GM12892 (cell line): ENCODE measurements around the gene CNPY1.
"Not testable (repeated sequence)": the region's sequence is repeated elsewhere in the genome, so short reads cannot be mapped to it uniquely, and the experiment has no call there.

ENCODE experiments used
- DNase-seq: peaks from one replicate; pipeline ENCODE4 v3.0.0; 2011; ENCODE audit not compliant: insufficient read length
- FAIRE-seq: peaks from 2 replicates; lab custom pipeline; 2011; peaks lifted over from hg19 to GRCh38; lab: Jason Lieb, UNC
- POLR2A ChIP-seq: IDR thresholded peaks from 2 replicates; pipeline ENCODE4 v1.6.1; 2011; ENCODE audit warnings: low read depth, low read length, control low read depth
- POLR2AphosphoS5 ChIP-seq: IDR thresholded peaks from 2 replicates; pipeline ENCODE4 v1.6.1; 2011; ENCODE audit warnings: low read depth, low read length, control low read depth
- TAF1 ChIP-seq: IDR thresholded peaks from 2 replicates; pipeline ENCODE4 v1.6.1; 2011; ENCODE audit warnings: low read depth, mild to moderate bottlenecking, control low read depth, low read length, borderline replicate concordance

Gene CNPY1

GRCh38 chr7:155576416-155576815 lies 30.1 kb upstream of the CNPY1 start:
- no peak for FAIRE-seq
- DNase-seq = no peak
- TF ChIP-seq TAF1 (no peak), POLR2A (no peak)

DNA sequence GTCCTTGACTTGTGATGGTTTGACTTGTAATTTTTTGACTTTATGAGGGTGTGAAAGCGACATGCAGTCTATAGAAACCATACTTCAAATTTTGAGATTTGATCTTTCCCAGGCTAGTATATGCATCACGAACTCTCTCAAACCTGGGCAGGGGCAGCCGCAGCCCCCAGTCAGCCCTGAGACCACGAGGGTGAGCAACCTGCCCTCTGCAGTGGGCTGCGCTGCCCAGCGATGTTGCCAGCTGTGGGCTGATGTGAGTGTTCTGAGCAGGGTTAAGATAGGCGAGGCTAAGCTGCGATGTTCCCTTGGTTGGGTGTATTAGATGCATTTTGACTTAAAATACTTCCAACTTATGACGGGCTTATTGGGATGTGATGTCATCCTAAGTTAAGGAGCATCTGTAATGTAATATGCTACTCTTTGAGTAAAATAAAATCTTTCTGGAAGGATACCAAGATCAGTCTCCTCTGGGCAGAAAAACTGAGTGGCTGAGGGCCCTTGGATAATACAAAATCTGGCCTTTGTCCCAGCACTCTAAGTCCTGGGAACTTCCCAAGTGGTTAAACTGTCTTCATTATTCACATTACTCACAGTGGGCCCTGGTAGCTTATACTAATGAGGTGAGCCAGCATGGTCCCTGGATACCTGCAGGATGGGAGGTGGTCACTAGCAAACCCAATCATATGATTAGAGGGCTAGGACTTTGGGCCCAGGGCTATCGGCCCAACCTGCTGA lies 28.4 kb upstream of the CNPY1 start:
- FAIRE-seq (no peak), DNase-seq (no peak)
- TF ChIP-seq POLR2AphosphoS5 (no peak), POLR2A (no peak), TAF1 (no peak)

GRCh38 chr7:155571581-155572345 lies 25.4 kb upstream of the CNPY1 start:
- DNase-seq (no peak), FAIRE-seq (no peak)
- TF ChIP-seq POLR2AphosphoS5 = no peak
- no peak for TF ChIP-seq TAF1
- TF ChIP-seq POLR2A = no peak

DNA sequence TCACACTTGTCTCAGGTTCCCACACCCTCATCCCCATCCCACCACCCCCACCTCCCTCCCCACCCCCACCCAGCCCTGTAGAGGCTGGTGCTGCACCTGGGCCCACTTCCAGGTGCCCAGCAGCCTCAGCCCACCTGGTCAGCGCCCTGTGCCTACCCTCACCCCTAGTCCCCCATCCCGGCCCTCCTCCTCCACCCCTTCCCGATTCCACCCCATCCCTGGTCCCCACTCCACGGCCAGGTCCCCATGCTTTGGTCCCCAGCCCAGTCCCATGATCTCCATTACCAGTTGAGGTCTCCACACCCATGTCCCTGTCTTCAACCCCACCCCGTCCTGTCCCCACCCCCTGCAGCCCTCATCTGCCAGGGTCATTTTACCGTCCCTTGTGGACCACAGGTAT lies 24.6 kb upstream of the CNPY1 start:
- FAIRE-seq (no peak), DNase-seq (no peak)
- TF ChIP-seq POLR2A (no peak), TAF1 (no peak), POLR2AphosphoS5 (no peak)

- no peak for DNase-seq
- TF ChIP-seq POLR2AphosphoS5 (no peak), TAF1 (no peak), POLR2A (no peak)
- no peak for FAIRE-seq
Measured at GRCh38 chr7:155570171-155570958, 24.0 kb upstream of the CNPY1 start.

- FAIRE-seq = no peak
- no peak for TF ChIP-seq POLR2AphosphoS5
- no peak for TF ChIP-seq TAF1
- TF ChIP-seq POLR2A = no peak
- DNase-seq = no peak
Measured at GRCh38 chr7:155569681-155570080, 23.3 kb upstream of the CNPY1 start.

DNA sequence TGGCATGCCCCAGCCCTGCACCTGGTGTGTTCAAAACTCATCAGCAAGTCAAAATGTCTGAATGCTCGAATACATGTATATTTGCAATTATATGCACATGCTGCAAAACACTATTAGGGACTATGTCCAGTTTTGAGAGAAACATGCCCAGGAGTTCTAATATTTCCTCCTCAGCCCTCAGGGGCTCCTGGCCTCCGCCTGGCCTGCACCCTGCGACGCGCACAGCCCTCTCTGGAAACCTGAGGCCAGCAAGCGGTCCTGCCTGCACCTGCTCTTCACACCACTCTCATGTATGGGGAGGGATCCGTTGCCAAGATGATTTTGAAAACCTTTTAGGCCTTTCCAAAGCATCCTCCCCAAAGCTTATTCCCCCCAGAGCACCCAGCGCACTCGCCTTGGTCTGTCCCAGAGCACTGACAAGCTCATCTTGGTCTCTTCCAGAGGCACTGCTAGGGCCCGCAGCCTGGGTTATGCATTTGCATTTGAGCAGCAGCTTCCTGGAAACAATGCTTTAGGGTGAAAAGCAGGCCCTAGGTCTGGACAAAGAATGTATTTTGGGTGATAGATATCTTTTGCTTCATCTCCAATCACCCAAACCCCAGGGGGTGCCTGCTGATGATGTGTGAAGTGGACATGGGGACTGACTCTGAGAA lies 22.6 kb upstream of the CNPY1 start:
- FAIRE-seq = no peak
- TF ChIP-seq POLR2AphosphoS5 = no peak
- no peak for TF ChIP-seq POLR2A
- TF ChIP-seq TAF1 = no peak
- no peak for DNase-seq

GRCh38 chr7:155568333-155568660 lies 21.9 kb upstream of the CNPY1 start:
- FAIRE-seq = no peak

DNA sequence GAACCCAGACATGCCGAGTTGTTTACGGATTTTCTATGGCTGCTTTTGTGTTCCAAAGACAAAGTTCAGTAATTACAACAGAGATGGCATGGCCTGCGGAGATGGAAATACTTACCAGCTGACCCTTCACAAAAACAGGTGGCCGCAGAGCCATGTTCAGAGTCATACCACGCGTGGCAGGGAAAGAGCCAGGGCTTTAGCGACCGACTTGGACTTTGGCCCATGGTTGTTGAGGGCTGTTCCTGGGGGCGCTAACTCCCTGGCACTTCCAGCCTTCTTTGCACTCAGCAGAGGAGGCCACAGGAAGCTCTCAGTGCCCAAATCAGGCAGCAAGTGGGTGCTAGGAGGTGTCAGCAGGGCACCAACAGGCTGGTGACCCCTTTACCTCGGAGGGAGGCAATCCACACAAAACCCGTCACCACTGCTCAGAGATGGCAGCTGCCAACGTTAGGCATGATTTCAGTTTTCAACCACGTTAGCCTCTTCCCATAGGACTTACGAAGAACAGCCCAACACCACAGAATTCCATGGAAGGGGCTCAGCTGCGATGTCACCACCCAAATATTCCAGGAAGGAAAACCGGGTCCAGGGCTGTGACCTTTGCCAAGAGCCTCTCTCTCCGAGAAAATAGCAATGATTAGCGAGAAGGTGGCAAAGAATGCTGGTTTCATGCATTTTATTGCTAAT lies 21.4 kb upstream of the CNPY1 start:
- no peak for DNase-seq
- FAIRE-seq = no peak
- no peak for TF ChIP-seq TAF1
- TF ChIP-seq POLR2A = no peak
- no peak for TF ChIP-seq POLR2AphosphoS5

More at GRCh38 chr7:155568333-155568660, 21.9 kb upstream of the CNPY1 start:
- TF ChIP-seq TAF1 (no peak), POLR2AphosphoS5 (no peak), POLR2A (no peak)
- no peak for DNase-seq

DNA sequence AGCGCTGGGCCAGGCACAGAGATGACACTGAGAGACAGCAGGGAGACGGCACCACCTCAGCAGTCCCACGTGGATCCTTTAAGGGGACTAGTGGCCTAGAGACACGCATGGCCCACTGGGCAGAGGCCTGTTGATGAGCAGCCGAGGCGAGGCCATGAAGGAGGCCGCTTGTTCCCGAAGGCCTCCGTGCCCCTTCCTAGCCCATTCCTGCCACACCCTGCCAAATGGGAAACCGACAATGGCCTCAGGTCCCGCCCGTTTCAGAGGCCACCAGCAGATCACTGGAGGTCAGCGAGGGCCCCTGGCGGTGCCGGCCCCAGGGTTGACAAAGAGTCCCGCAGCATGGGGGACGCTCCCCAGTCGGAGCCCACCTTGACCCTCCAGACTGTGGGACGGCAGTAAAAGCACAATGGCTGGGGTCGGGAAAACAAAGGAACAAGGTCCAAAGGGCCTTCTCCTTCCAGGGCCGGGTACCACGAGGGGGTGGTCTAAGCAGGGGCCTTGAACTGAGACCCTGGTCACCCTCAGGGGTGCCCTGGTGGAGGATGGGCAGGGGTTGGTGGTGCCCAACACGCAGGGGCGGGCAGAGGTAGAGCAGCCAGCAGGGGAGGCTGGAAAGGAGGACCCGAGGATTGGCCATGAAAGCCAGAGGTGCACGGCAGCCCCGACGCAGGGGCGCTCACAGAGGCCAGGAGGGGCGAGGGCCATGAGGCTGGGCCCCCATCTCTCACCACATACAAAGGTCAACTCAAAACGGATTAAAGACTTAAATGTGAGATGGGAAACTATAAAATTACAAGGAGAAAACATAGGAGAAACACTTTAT lies 19.9 kb upstream of the CNPY1 start:
- FAIRE-seq = no peak
- no peak for DNase-seq
- TF ChIP-seq TAF1 = no peak
- TF ChIP-seq POLR2AphosphoS5 = no peak
- TF ChIP-seq POLR2A = no peak

GRCh38 chr7:155565596-155565995 lies 19.2 kb upstream of the CNPY1 start:
- TF ChIP-seq POLR2AphosphoS5 (no peak), TAF1 (no peak), POLR2A (no peak)
- DNase-seq (no peak), FAIRE-seq (no peak)

GRCh38 chr7:155562976-155563375 lies 16.6 kb upstream of the CNPY1 start:
- DNase-seq, FAIRE-seq: not testable (repeated sequence)
